ENCODE measurements around the gene ARMC2.
"Not testable (repeated sequence)": the region's sequence is repeated elsewhere in the genome, so short reads cannot be mapped to it uniquely, and the experiment has no call there.

The ARMC2 gene

GRCh38 chr6:108921547-108922361, 73.5 kb downstream of the ARMC2 start:
- DNase-seq, result no peak

- no peak for DNase-seq
These were observed 74.3 kb downstream of the ARMC2 start for GRCh38 chr6:108922499-108922898.

GRCh38 chr6:108927927-108928326, 79.7 kb downstream of the ARMC2 start:
- DNase-seq, result no peak

- no peak for DNase-seq
These were observed 80.4 kb downstream of the ARMC2 start for GRCh38 chr6:108928650-108929049.

GRCh38 chr6:108931090-108931489, 82.9 kb downstream of the ARMC2 start:
- not testable (repeated sequence) for DNase-seq

- no peak for DNase-seq
These were observed 88.9 kb downstream of the ARMC2 start for GRCh38 chr6:108937170-108937569.

- no peak for DNase-seq
These were observed 92.5 kb downstream of the ARMC2 start for GRCh38 chr6:108940741-108941140.

- no peak for DNase-seq
These were observed 93.1 kb downstream of the ARMC2 start for GRCh38 chr6:108941281-108941680.

- no peak for DNase-seq
These were observed 93.6 kb downstream of the ARMC2 start for GRCh38 chr6:108941859-108942258.

GRCh38 chr6:108942556-108943492, 94.6 kb downstream of the ARMC2 start:
- no peak for DNase-seq

- DNase-seq, result no peak
These were observed 95.8 kb downstream of the ARMC2 start for GRCh38 chr6:108944071-108944470.

- peak; percentile 62 for DNase-seq
These were observed 96.8 kb downstream of the ARMC2 start for GRCh38 chr6:108944707-108945680.

- peak; percentile 85 for DNase-seq
These were observed 97.5 kb downstream of the ARMC2 start for GRCh38 chr6:108945681-108946159.

GRCh38 chr6:108946695-108947094, 98.5 kb downstream of the ARMC2 start:
- no peak for DNase-seq

GRCh38 chr6:108947114-108947854, 99.1 kb downstream of the ARMC2 start:
- DNase-seq, result no peak

GRCh38 chr6:108948181-108948661, 100.0 kb downstream of the ARMC2 start:
- DNase-seq, result no peak

GRCh38 chr6:108951351-108951953, 103.2 kb downstream of the ARMC2 start:
- no peak for DNase-seq

GRCh38 chr6:108952776-108953486, 104.7 kb downstream of the ARMC2 start:
- peak; percentile 45 for DNase-seq

GRCh38 chr6:108953681-108954080, 105.5 kb downstream of the ARMC2 start:
- DNase-seq, result no peak

GRCh38 chr6:108955329-108955949, 107.2 kb downstream of the ARMC2 start:
- no peak for DNase-seq
